GM12892 (cell line): ENCODE results near the gene DNAJB7.

ENCODE experiments used
- POLR2A ChIP-seq: IDR thresholded peaks from 2 replicates; pipeline ENCODE4 v1.6.1; 2011; ENCODE audit warnings: low read depth, low read length, control low read depth
- POLR2AphosphoS5 ChIP-seq: IDR thresholded peaks from 2 replicates; pipeline ENCODE4 v1.6.1; 2011; ENCODE audit warnings: low read depth, low read length, control low read depth

DNA sequence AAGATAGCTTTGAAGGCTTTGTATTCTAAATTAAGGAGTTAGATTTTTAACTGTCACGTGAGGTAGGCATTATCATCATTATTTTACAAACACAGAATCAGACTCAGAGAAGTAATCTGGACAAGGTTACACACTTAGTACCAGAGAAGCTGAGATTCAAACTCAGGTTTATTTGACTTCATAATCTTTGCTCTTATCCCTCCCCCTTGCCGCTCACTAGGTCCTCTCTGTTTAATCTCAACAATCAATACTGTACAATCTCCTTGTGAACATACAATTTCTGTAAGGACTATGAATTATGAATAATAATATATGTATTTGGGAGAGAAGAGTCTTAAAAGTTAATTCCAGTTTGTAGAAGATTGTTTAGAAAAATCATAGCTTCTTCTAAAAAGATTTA, 5.2 kb upstream of the DNAJB7 start:
- no peak for TF ChIP-seq POLR2A
- TF ChIP-seq POLR2AphosphoS5, result no peak
